ENCODE results near the gene OLFM1. TPM values are rescaled to one million over a fixed set of nuclear protein-coding genes. Genes with fewer than 3 reads are reported as not detected.

The OLFM1 gene
- total RNA-seq, 1 donor from 2014 or later: 2.8 TPM

DNA sequence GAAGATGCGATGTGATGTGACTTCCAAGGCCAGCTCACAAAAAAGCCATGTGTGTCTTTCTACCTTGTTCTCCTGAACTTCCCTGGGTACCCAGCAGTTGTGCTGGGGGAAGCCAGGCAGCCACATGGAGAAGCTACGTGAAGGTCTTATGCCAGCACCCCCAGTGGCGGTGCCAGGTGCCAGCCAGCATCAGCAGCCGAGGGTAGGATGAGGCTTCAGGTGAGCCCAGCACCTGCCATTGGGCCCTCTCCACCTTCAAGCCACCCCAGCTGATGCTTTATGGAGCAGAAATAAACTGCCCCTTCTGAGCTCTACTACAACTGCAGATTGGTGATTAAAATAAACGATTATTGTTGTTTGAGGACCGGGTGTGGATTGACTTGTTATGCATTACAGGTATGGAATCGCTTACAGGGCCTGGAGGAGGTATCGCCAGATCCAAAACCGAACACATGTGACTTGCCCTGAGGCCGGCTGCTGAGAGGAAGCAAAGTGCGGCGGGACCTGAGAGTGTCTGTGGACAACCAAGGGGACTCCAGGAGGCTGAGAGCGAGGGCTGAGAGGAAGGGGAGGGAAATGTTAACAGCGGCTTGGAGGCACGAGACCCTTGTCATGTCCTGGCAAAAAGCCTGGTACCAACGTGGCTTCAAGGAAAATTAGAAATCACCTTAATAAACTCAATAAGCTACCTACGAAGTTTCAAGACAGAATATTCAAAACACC is 36.0 kb upstream of the OLFM1 start:
- DNase-seq (ENCODE audit: low spot score): no peak
- TF ChIP-seq, protein P1, sequence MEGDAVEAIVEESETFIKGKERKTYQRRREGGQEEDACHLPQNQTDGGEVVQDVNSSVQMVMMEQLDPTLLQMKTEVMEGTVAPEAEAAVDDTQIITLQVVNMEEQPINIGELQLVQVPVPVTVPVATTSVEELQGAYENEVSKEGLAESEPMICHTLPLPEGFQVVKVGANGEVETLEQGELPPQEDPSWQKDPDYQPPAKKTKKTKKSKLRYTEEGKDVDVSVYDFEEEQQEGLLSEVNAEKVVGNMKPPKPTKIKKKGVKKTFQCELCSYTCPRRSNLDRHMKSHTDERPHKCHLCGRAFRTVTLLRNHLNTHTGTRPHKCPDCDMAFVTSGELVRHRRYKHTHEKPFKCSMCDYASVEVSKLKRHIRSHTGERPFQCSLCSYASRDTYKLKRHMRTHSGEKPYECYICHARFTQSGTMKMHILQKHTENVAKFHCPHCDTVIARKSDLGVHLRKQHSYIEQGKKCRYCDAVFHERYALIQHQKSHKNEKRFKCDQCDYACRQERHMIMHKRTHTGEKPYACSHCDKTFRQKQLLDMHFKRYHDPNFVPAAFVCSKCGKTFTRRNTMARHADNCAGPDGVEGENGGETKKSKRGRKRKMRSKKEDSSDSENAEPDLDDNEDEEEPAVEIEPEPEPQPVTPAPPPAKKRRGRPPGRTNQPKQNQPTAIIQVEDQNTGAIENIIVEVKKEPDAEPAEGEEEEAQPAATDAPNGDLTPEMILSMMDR (IDR thresholded peaks at IDR 0.05): no peak
- H3K27ac Mint-ChIP-seq (ENCODE audit: unreplicated experiment): no peak overlapping the region
- peaks cover 4% of the 10 kb centered on the region for H3K36me3 Mint-ChIP-seq (ENCODE audit: low read depth)
- H3K27me3 Mint-ChIP-seq (ENCODE audit: low read depth): peaks cover 48% of the 10 kb centered on the region
- peaks cover 6% of the 10 kb centered on the region for H3K9me3 Mint-ChIP-seq (ENCODE audit: low read depth)
- no peak overlapping the region for H3K4me3 Mint-ChIP-seq (ENCODE audit: unreplicated experiment)
- H3K4me1 Mint-ChIP-seq (ENCODE audit: low read depth): no peaks in the 10 kb centered on the region

DNA sequence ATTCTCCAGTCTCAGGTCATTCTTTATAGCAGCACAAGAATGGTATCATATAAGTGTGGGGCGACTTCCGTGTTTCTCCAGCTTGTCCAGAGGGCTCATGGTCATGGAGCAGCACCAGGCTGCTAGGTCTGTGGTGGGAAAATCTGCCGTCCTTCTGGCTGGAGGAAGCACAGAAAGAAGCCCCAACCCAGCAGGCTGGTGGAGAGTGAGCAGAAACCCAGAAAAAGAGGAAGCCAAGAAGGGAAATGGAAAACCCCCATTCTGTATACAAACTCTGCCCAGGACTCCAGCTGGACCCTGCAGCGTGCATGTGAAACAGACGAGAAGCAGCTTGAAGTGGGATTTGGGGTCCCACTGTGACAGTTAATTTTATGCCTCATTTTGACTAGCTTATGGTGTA is 34.3 kb upstream of the OLFM1 start:
- Mint-ChIP-seq H3K4me3 (ENCODE audit: unreplicated experiment) (no peak overlapping the region), H3K27me3 (ENCODE audit: low read depth) (peaks cover 54% of the 10 kb centered on the region), H3K27ac (ENCODE audit: unreplicated experiment) (no peak overlapping the region), H3K4me1 (ENCODE audit: low read depth) (no peaks in the 10 kb centered on the region), H3K9me3 (ENCODE audit: low read depth) (peaks cover 6% of the 10 kb centered on the region), H3K36me3 (ENCODE audit: low read depth) (peaks cover 5% of the 10 kb centered on the region)
- TF ChIP-seq, protein P1 (IDR thresholded peaks at IDR 0.05): no peak
- DNase-seq (ENCODE audit: low spot score): no peak

DNA sequence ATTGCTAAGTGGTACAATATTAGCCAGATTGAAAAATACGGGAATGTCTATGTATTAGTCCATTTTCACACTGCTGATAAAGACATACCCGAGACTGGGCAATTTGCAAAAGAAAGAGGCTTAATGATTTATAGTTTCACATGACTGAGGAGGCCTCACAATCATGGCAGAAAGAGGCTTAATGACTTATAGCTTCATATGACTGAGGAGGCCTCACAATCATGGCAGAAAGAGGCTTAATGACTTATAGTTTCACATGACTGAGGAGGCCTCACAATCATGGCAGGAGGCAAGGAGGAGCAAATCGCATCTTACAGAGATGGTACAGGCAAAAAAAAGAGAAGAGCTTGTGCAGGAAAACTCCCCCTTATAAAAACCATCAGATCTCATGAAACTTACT is 32.3 kb upstream of the OLFM1 start:
- peaks cover 5% of the 10 kb centered on the region for H3K36me3 Mint-ChIP-seq (ENCODE audit: low read depth)
- H3K4me3 Mint-ChIP-seq (ENCODE audit: unreplicated experiment): no peak overlapping the region
- DNase-seq (ENCODE audit: low spot score): no peak
- H3K9me3 Mint-ChIP-seq (ENCODE audit: low read depth): peaks cover 6% of the 10 kb centered on the region
- H3K27ac Mint-ChIP-seq (ENCODE audit: unreplicated experiment): no peak overlapping the region
- H3K4me1 Mint-ChIP-seq (ENCODE audit: low read depth): no peaks in the 10 kb centered on the region
- peaks cover 56% of the 10 kb centered on the region for H3K27me3 Mint-ChIP-seq (ENCODE audit: low read depth)
- TF ChIP-seq, protein P1 (IDR thresholded peaks at IDR 0.05): no peak

DNA sequence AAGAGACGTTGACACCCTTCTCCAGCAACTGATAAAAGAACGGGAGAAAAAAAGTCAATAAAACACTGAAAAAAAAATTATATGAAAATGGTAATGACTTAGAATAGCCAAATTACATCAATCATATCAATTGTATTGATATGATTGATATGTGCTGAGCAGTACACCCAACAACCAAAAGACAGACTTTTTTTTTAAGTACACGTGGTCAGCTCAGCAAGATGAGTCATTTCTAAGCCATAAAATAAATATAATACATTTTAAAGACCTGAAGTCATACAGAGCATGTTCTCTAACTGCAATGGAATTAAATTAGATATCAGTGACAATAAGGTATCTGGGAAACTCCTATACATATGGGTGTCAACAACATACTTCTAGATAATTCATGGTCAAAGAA is 30.9 kb upstream of the OLFM1 start:
- Mint-ChIP-seq H3K9me3 (ENCODE audit: low read depth) (peaks cover 6% of the 10 kb centered on the region), H3K36me3 (ENCODE audit: low read depth) (peaks cover 5% of the 10 kb centered on the region), H3K4me1 (ENCODE audit: low read depth) (no peaks in the 10 kb centered on the region), H3K4me3 (ENCODE audit: unreplicated experiment) (no peak overlapping the region), H3K27me3 (ENCODE audit: low read depth) (peaks cover 61% of the 10 kb centered on the region), H3K27ac (ENCODE audit: unreplicated experiment) (no peak overlapping the region)
- TF ChIP-seq, protein P1 (IDR thresholded peaks at IDR 0.05): no peak
- no peak for DNase-seq (ENCODE audit: low spot score)

DNA sequence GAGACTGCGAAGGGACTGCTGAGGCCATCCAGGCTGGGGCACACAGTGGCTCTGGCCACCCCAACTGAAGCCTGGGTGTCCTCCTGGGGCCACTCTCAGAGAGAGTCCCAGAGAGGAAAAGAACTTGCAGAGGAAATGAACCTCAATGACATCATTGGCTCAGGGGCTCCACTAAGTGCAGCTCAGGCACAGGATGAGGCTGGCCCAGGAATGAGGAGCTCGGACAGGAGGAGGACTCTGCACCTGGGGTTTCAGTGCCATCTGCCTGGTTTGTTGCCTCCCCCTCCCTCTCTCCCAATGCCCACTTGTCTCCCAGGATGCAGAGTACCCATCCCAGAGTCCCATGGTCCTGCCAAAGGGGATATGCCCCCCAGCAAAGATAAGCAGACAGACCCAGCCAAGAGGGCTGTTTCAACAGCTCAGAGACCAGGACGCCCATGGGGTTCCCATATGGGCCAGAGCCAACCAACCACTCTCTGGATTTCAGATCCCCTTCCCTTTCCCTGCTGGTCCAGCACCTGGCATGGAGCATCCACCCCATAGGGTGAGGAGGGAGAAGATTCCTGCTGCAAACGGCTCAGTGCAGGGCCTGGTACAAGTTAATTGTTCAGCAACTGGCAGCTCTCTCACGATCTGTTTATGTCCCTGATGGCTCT is 26.9 kb upstream of the OLFM1 start:
- Mint-ChIP-seq H3K4me1 (ENCODE audit: low read depth) (no peaks in the 10 kb centered on the region), H3K9me3 (ENCODE audit: low read depth) (peaks cover 6% of the 10 kb centered on the region), H3K27ac (ENCODE audit: unreplicated experiment) (no peak overlapping the region), H3K4me3 (ENCODE audit: unreplicated experiment) (no peak overlapping the region), H3K27me3 (ENCODE audit: low read depth) (peaks cover 56% of the 10 kb centered on the region), H3K36me3 (ENCODE audit: low read depth) (peaks cover 2% of the 10 kb centered on the region)
- TF ChIP-seq, protein P1 (IDR thresholded peaks at IDR 0.05): no peak
- DNase-seq (ENCODE audit: low spot score): peak; percentile 43
